Measurements from ENCODE around the gene OGFR.
A peak's percentile ranks its signal among the peaks of the same experiment; 100 is the strongest.

Gene OGFR

DNA sequence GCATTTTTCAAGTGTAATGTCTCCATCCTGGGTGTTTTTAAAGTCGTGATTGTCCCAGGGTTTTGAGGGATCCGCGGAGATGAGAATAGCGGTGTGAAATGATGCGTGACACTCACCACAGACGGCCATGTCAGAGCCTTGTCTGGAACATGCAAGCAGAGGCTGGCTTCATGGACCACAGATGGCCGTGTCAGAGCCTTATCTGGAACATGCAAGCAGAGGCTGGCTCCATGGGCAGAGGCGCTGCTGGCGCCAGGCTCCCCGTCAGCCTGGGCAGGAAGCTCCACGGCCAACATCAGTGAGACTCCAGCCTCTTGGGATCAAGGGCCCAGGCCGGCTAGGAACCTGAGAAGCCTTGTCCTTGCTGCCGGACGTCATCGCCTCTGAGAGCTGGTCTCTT lies 16.0 kb upstream of the OGFR start:
- no peak for DNase-seq (ENCODE audit: low read depth)
- TF ChIP-seq, protein P1, sequence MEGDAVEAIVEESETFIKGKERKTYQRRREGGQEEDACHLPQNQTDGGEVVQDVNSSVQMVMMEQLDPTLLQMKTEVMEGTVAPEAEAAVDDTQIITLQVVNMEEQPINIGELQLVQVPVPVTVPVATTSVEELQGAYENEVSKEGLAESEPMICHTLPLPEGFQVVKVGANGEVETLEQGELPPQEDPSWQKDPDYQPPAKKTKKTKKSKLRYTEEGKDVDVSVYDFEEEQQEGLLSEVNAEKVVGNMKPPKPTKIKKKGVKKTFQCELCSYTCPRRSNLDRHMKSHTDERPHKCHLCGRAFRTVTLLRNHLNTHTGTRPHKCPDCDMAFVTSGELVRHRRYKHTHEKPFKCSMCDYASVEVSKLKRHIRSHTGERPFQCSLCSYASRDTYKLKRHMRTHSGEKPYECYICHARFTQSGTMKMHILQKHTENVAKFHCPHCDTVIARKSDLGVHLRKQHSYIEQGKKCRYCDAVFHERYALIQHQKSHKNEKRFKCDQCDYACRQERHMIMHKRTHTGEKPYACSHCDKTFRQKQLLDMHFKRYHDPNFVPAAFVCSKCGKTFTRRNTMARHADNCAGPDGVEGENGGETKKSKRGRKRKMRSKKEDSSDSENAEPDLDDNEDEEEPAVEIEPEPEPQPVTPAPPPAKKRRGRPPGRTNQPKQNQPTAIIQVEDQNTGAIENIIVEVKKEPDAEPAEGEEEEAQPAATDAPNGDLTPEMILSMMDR (IDR thresholded peaks at IDR 0.05; ENCODE audit: control insufficient read depth, extremely low read depth, insufficient read depth), result no peak
- no peak overlapping the region for H3K4me3 ChIP-seq (ENCODE audit: low read depth, low read length)

DNA sequence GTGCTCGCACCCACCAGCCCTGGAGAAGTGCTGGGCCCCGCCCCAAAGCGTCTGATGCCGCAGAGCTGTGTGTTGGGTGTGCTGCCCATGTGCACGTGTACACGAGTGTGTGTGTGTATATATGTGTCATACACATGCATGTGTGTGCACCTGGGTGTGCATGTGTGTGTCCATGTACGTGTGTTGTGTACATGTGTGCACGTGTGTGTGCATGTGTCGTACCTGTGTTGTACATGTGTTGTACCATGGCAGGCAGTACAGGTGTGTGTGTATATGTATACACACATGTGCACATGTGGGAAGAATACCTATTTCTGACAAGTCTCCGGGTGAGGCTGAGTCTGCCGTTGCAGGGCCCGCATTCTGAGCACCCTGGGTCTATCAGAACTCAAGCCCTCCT lies 14.6 kb upstream of the OGFR start:
- no peak for DNase-seq (ENCODE audit: low read depth)
- no peak overlapping the region for H3K4me3 ChIP-seq (ENCODE audit: low read depth, low read length)

DNA sequence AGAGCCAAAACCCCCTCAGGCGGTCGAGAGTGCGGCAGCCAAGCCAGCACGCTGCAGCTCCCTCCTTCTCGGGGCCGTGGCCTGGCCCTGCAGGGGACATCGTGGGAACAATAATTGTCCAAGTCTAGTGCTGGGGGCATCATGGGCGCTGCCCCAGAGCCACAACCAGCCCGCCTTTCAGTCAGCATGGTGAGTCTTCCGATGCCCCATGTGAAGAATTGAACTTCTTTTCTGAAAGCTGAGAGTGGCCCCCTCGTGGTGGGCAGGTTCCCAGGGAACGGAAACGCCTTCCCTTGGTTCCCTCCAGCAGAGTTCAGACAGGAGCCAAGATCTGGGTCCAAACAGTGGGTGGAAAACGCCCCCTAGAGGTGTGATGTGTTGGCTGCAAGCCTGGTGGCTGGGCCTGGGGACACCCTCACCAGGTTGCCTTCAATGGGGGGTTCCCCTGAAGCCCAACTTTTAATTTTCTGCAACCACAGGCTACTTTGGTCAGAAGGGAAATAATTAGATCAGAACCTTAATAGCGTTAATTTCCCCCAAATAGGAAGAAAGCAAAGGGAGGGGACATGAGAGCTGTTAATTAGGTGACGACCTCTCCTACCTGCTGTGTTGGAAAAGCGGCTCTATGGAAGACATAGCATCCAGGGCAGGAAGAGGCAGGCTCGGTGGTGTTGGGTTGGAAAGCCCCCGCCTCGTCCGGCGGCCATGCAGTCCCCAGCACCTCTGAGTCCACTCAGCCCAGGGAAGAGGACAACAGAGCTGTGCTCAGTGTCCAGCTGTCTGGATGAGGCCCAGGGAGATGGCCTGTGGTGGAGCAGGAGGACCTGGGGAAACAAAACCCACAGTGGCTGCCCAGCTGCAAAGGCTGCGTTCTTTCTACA lies 13.1 kb upstream of the OGFR start:
- peak; percentile 78 for DNase-seq (ENCODE audit: low read depth)
- H3K4me3 ChIP-seq (ENCODE audit: low read depth, low read length), result 0 out of 2 replicates have a peak overlapping the region, but pooled peaks have one; percentile 21
- TF ChIP-seq, protein P1 (IDR thresholded peaks at IDR 0.05; ENCODE audit: control insufficient read depth, extremely low read depth, insufficient read depth), result peak; percentile 88

More for the DNA sequence above, 14.6 kb upstream of the OGFR start:
- TF ChIP-seq, protein P1 (IDR thresholded peaks at IDR 0.05; ENCODE audit: control insufficient read depth, extremely low read depth, insufficient read depth), result no peak

DNA sequence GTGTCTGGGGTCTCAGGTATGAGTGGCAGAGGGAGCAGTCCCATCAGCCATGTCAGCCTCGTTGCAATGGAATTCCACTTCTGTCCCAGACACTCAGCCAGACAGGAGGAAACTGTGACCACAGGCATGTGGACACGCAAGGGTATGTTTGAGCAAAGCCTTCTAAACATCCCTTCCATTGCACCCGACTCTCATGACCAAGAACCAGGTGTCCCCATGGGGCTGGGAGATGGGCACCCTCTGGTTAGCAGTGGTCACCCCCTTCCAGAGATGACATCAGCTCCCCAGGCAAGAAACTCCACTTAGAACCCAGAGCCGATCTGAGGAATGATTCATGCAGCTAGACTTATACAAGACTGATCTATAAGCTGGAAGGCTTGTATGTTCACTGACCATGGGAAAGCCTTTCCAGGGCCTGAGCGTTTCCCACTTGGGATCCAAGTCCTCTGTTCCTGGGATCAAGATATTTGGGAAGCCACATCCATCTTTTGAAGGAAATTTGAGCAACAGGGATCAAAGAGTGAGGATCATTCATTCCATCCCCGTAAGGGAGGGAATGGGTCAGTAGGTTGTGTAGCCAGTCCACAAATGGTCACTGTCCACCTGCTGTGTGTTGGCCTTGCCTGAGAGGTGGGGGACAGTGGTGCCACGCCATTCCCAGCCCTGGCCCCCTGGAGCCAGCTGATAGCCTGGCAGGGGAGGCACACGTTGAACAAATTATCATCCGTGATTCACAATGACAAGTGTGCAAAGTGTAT lies 12.3 kb upstream of the OGFR start:
- TF ChIP-seq, protein P1 (IDR thresholded peaks at IDR 0.05; ENCODE audit: control insufficient read depth, extremely low read depth, insufficient read depth), result no peak
- no peak overlapping the region for H3K4me3 ChIP-seq (ENCODE audit: low read depth, low read length)
- no peak for DNase-seq (ENCODE audit: low read depth)

DNA sequence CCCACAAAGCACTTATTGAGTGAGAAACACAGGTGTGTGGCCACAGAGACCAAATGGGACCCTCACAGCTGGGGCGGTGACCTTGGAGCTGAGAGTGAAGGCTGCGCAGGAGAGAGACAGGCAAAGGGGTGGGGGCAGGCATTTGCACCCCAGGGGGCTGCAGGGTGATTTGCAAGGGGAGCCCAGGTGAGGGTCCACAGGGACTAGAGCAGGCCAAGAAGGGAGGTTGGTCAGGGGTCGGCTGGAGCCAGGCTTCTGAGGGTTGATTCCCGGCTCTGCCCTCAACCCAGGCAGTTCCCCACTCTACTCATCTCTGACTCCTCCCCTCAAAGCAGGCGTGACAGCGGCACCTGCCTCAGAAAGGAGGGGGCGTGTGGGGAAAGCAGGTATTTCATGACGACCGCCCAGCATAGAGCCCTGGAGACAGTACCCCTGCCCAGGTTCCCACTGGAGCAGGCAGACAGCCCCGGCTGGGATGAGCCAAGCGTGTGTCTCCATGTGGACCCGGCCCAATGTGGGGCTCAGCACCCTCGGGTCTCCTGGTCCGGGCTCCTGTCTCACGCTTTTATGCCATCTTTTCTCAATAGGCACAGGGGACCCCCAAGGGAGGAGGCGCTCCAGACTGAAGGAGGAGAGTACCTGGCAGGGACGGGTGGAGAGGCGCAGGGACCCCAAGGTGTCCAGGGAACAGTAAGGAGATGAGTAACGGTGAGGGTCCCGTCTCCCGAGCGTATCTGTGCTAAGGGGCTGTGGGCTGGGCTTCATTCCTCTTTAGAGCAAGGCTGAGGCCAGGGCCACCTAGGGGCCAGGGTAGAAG lies 11.5 kb upstream of the OGFR start:
- no peak overlapping the region for H3K4me3 ChIP-seq (ENCODE audit: low read depth, low read length)
- TF ChIP-seq, protein P1 (IDR thresholded peaks at IDR 0.05; ENCODE audit: control insufficient read depth, extremely low read depth, insufficient read depth), result no peak

DNA sequence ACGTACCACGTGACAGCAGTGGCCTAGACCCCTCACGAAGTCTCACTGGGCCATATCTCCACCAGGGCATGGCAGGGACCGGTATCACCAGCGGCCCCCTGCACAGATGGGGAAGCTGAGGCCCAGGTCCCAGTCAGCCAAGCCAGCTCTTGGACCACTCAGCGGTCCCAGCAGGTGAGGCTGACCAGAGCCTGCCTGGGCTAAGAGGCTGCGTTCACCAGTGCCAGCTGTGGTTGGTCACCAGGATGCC lies 11.0 kb upstream of the OGFR start:
- TF ChIP-seq, protein P1 (IDR thresholded peaks at IDR 0.05; ENCODE audit: control insufficient read depth, extremely low read depth, insufficient read depth), result no peak
- DNase-seq (ENCODE audit: low read depth), result no peak
- peak overlapping the region; percentile 50 for H3K4me3 ChIP-seq (ENCODE audit: low read depth, low read length)

More for the DNA sequence above, 11.5 kb upstream of the OGFR start:
- no peak for DNase-seq (ENCODE audit: low read depth)

All from LNCaP clone FGC (cell line).